ENCODE data around the gene ATP1B2. TPM values are rescaled to one million over a fixed set of nuclear protein-coding genes. Genes with fewer than 3 reads are reported as not detected.
"Not testable (repeated sequence)": the region's sequence is repeated elsewhere in the genome, so short reads cannot be mapped to it uniquely, and the experiment has no call there.

The ATP1B2 gene
- total RNA-seq = under 1 TPM in 1 of 2 donors, not detected in 1; 0.25 TPM

DNA sequence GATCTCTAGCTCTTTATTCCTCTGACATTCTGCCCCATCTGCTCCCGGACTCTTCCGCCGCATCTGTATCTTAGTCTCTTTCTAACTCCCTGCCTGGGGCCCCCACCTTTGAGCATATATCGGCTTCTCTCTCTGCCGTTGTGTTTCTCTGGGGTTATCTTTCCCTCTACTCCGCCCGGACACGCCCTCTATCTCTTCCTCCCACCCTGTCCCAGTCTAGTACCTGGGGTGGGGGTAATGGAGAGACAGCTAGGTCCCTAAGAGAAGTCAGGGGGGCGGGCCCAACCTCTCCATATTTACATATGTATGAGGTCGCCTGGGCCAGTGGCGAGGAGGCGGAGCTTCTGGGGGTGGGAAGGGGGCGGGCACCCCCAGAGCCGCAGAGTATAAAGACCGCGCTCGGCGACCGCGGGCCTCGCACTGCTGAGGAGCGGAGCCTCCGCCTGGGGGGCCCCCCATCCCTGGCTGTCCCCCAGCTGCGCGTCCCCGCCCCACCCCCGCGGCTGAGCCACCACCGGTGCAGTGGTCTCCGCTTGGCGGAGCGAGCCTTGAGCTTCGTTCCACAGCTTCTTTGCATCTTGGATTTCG is at the start of gene ATP1B2:
ATP1B2 (plus strand) TSS at position 418 of the 588 bp plus-strand sequence. CDS start 593 bp downstream, outside the sequence.
- H3K9me3 Mint-ChIP-seq = no peaks in the 10 kb centered on the region
- H3K36me3 Mint-ChIP-seq = no peaks in the 10 kb centered on the region
- ATAC-seq (peak; percentile 88 to 91), DNase-seq (ENCODE audit: low spot score in 2 of 2) (peak in 1 of 2 donors; percentile 68)
- peak within 1 kb of the TSS in 1 of 2 donors; percentile 30 for H3K27ac Mint-ChIP-seq

DNA sequence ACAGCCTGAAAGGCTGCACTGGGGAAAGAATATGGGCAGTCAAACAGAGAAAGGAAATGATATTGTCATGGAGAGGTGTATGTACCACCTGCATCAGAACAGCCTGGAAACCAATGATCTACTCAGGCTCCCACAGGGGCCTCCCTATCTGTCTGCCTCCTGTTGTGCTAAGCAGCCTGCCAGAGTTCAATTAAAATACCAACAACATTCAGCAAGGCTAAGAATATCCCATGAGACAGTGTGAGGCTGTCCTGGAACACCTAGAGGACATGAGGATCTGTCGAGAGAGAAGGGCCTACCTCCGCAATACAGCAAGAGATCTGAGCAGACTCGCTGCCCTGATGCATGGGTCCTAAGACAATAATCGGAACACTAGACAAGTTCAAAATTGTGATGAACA is 44.4 kb upstream of the ATP1B2 start:
- Mint-ChIP-seq H3K27ac (peak overlapping the region in 1 of 2 donors; percentile 12), H3K9me3 (no peaks in the 10 kb centered on the region), H3K36me3 (peaks cover 14 to 17% of the 10 kb centered on the region in 2 donors)
- ATAC-seq = no peak
- DNase-seq (ENCODE audit: low spot score in 2 of 2) = no peak

GRCh38 chr17:7610641-7611040 is 40.1 kb upstream of the ATP1B2 start:
- no peak for DNase-seq (ENCODE audit: low spot score in 2 of 2)
- ATAC-seq = no peak
- Mint-ChIP-seq H3K36me3 (peaks cover 13 to 20% of the 10 kb centered on the region in 2 donors), H3K27ac (no peak overlapping the region), H3K9me3 (no peaks in the 10 kb centered on the region)

DNA sequence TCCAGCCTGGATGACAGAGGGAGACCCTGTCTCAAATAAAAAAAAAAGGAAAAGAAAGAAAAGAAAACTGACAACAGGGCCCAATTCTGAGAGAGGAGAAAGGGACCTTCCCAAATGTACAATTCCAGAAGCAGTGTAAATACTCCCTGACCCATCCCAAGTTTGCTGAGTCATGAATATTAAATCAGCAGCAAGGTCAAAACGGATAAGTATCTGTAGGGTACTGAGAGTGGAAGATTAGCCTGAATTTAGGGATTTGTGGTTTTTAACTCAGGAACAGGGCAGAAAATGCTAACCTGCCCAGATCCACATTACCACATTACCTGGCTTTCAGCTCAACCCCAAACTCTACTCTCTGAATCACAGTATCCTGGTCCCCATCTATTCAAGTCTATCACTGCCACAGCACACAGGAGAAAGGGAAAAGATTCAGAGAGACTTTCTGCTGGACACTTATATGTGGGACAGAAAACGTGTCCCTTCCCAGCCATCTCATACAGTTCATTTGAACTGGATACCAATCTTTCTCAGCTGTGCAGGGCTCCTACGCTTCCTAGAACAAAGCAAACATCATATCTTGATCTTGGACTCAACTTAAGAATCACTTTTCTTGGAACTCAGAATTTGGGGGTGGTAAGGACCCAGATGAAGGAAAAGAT is 39.0 kb upstream of the ATP1B2 start:
- no peak for DNase-seq (ENCODE audit: low spot score in 2 of 2)
- Mint-ChIP-seq H3K9me3 (no peaks in the 10 kb centered on the region), H3K36me3 (peaks cover 13 to 20% of the 10 kb centered on the region in 2 donors), H3K27ac (no peak overlapping the region)
- ATAC-seq = no peak

DNA sequence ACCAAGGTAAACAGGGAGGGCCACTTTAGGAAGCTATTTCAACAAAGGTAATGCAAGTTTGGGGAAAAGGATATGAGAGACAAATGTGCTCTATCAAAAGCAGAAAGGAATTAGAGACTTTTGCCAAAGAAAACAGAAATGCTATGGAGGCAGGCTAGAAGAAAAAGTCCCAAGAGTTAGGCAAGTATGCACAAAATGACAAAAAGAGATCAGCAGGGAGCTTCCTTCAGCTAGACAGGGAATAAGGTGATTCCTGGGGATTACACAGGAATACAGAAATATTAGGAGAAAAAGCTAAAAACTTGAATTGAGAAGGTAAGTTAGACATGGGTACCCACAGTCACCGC is 38.5 kb upstream of the ATP1B2 start:
- Mint-ChIP-seq H3K27ac (no peak overlapping the region), H3K9me3 (no peaks in the 10 kb centered on the region)
- no peak for DNase-seq (ENCODE audit: low spot score in 2 of 2)

GRCh38 chr17:7613769-7614424 is 36.8 kb upstream of the ATP1B2 start:
- ATAC-seq (no peak), DNase-seq (ENCODE audit: low spot score in 2 of 2) (no peak)
- Mint-ChIP-seq H3K36me3 (peaks cover 13 to 20% of the 10 kb centered on the region in 2 donors), H3K9me3 (no peaks in the 10 kb centered on the region), H3K27ac (peak overlapping the region; percentile 89 to 96)

More for the DNA sequence above, 38.5 kb upstream of the ATP1B2 start:
- peaks cover 13 to 20% of the 10 kb centered on the region in 2 donors for H3K36me3 Mint-ChIP-seq
- no peak for ATAC-seq

GRCh38 chr17:7614425-7615264 is 36.1 kb upstream of the ATP1B2 start, which contains the start of gene FXR2:
TSS of gene FXR2 (minus strand) at chr17:7614897. CDS start at chr17:7614532, 365 bp downstream.
- ATAC-seq (peak; percentile 93 to 95), DNase-seq (ENCODE audit: low spot score in 2 of 2) (peak; percentile 96 to 100)
- H3K27ac Mint-ChIP-seq = peak within 1 kb of the TSS; percentile 89 to 96
- H3K9me3 Mint-ChIP-seq = no peaks in the 10 kb centered on the region
- peaks cover 13 to 20% of the 10 kb centered on the region in 2 donors for H3K36me3 Mint-ChIP-seq

DNA sequence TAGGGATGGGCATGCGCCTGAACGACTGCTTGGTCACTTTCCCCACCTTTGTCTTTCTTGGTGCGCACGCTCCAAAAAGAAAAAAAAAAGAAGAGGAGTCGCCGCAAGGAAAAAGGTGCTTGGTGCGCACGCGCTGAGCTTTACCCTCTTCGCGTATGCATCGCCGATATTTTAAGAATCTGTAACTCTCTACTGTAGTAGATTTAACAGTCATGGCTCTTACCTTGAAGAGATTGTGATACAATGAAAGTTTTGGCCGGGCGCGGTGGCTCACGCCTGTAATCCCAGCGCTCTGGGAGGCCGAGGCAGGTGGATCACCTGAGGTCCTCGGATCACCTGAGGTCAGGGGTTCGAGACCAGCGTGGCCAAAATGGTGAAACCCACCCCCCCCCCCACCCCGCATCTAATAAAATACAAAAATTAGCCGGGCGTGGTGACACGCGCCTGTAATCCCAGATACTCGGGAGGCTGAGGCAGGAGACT is 35.4 kb upstream of the ATP1B2 start:
- DNase-seq (ENCODE audit: low spot score in 2 of 2) = no peak
- H3K36me3 Mint-ChIP-seq = peaks cover 13 to 20% of the 10 kb centered on the region in 2 donors
- H3K27ac Mint-ChIP-seq = peak overlapping the region; percentile 84 to 89
- no peaks in the 10 kb centered on the region for H3K9me3 Mint-ChIP-seq
- no peak for ATAC-seq

- H3K27ac Mint-ChIP-seq = peak overlapping the region in 1 of 2 donors; percentile 12
- H3K9me3 Mint-ChIP-seq = no peaks in the 10 kb centered on the region
- H3K36me3 Mint-ChIP-seq = peaks cover 4 to 6% of the 10 kb centered on the region in 2 donors
- no peak for ATAC-seq
- DNase-seq (ENCODE audit: low spot score in 2 of 2) = no peak
These were observed 32.1 kb upstream of the ATP1B2 start for GRCh38 chr17:7618608-7619007.

DNA sequence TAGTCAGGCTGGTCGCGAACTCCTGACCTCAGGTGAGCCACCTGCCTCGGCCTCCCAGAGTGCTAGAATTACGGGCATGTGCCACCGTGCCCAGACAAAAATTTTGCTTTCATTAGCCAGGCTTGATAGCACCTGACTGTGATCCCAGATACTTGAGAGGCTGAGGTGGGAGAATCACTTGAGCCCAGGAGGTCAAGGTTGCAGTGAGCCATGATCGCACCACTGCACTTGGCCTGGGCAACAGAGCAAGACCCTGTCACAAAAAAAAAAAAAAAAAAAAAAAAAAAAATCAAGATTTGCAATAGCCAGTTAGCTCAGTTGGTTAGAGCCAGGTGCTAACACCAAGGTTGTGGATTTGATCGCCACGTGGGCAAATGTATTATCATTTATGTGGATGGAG is 29.9 kb upstream of the ATP1B2 start:
- no peaks in the 10 kb centered on the region for H3K9me3 Mint-ChIP-seq
- DNase-seq (ENCODE audit: low spot score in 2 of 2) (no peak), ATAC-seq (no peak)
- no peak overlapping the region for H3K27ac Mint-ChIP-seq
- H3K36me3 Mint-ChIP-seq = no peaks in the 10 kb centered on the region

GRCh38 chr17:7623661-7624060 is 27.1 kb upstream of the ATP1B2 start:
- DNase-seq (ENCODE audit: low spot score in 2 of 2) = no peak
- ATAC-seq = no peak
- no peak overlapping the region for H3K27ac Mint-ChIP-seq
- H3K9me3 Mint-ChIP-seq = no peaks in the 10 kb centered on the region
- H3K36me3 Mint-ChIP-seq = no peaks in the 10 kb centered on the region

DNA sequence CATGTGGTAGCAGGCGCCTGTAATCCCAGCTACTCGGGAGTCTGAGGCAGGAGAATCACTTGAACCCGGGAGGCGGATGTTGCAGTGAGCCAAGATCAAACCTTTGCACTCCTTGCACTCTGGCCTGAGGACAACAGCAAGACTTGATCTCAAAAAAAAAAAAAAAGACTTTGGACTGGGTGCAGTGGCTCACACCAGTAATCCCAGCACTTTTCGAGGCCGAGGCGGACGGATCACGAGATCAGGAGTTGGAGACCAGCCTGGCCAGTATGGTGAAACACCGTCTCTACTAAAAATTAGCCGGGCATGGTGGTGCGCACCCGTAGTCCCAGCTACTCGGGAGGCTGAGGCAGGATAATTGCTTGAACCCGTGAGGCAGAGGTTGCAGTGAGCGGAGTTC is 25.0 kb upstream of the ATP1B2 start:
- H3K36me3 Mint-ChIP-seq; DNase-seq (ENCODE audit: low spot score in 2 of 2); ATAC-seq; H3K9me3 Mint-ChIP-seq; H3K27ac Mint-ChIP-seq: not testable (repeated sequence)

DNA sequence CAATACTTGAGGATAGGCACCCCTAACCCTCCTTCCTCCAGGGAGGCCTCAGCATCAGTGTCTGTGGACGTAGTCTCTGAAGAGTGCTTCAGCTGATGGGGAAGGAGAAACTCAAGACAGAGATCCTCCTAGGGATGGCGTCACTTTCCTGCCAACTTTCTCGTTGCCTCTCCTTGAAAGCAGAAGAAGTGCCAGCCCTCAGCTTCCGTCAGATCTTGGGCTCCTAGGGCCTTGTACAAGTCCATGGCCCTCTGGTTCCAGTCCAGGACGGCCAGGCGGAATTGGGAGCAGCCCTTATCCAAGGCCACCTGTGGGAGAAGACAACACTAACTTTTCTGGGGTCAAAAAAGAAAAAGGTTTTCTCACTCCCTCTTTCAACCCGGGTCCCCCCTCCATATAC is 24.4 kb upstream of the ATP1B2 start:
- Mint-ChIP-seq H3K36me3 (no peaks in the 10 kb centered on the region), H3K27ac (peak overlapping the region in 1 of 2 donors; percentile 94), H3K9me3 (no peaks in the 10 kb centered on the region)
- ATAC-seq (no peak), DNase-seq (ENCODE audit: low spot score in 2 of 2) (no peak)

DNA sequence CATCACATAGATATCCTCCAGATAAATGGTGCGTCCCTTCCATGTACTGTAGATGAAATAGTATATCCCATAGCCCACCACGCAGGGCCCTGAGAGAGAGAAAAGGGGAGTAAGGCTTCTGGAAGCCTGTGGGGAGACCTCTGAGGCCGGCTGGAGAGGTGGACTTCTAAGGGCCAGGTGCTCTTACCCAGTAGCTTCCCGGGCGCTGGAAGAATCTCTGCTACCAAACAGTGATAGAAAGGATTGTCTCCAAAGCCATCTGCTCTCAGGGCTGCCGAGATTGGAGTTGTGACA is 23.8 kb upstream of the ATP1B2 start:
- Mint-ChIP-seq H3K27ac (peak overlapping the region; percentile 80 to 94), H3K36me3 (no peaks in the 10 kb centered on the region), H3K9me3 (no peaks in the 10 kb centered on the region)
- no peak for DNase-seq (ENCODE audit: low spot score in 2 of 2)
- no peak for ATAC-seq

- DNase-seq (ENCODE audit: low spot score in 2 of 2) (peak; percentile 79 to 82), ATAC-seq (peak; percentile 96 to 97)
- Mint-ChIP-seq H3K27ac (peak within 1 kb of the TSS; percentile 80 to 94), H3K36me3 (no peaks in the 10 kb centered on the region), H3K9me3 (no peaks in the 10 kb centered on the region)
These were observed 23.2 kb upstream of the ATP1B2 start, which contains the start of gene SAT2 for GRCh38 chr17:7627250-7628121. TSS of gene SAT2 (minus strand) at chr17:7627821. CDS start at chr17:7627635, 186 bp downstream.

Data from activated naive CD4-positive, alpha-beta T cell treated with anti-CD3 and anti-CD28 coated beads, Interleukin-2, amount 50 U/mL, for 72 hours (primary cell).